Upper lobe of left lung (tissue), 4 donors: ENCODE results near the gene RPUSD4.

Source experiments
- CTCF ChIP-seq, 6 experiments: fragments of 450-650 bp in 4 of 6; fragments of 200-600 bp in 2 of 6; sonication (generic) in 2 of 6; IDR thresholded peaks; one replicate each; pipeline ENCODE4 v1.5.1; 2016 to 2019; ENCODE audit warnings: antibody characterized with exemption in 6 of 6
- EP300 ChIP-seq, 4 donors: sonication (generic); formaldehyde crosslinking; IDR thresholded peaks; one replicate each; pipeline ENCODE4 v1.5.1; 2017; ENCODE audit warnings: antibody characterized with exemption in 4 of 4, control low read depth in 2 of 4

GRCh38 chr11:126163779-126164178 lies 47.7 kb downstream of the RPUSD4 start:
- no peak for TF ChIP-seq CTCF (IDR thresholded peaks at IDR 0.05)
- TF ChIP-seq EP300 (IDR thresholded peaks at IDR 0.05) = no peak
